Neural cell (in vitro differentiated cells): ENCODE measurements around the gene CREBBP.

Experiments used
- CTCF ChIP-seq: fragments of 450-650 bp; IDR thresholded peaks from 2 replicates; pipeline ENCODE4 v1.5.1; 2014; ENCODE audit warnings: antibody characterized with exemption, mild to moderate bottlenecking, moderate library complexity; ENCODE audit not compliant: poor library complexity, severe bottlenecking
- POLR2AphosphoS5 ChIP-seq: IDR thresholded peaks from 2 replicates; pipeline ENCODE4 v1.6.1; 2012

- TF ChIP-seq CTCF (no peak), POLR2AphosphoS5 (no peak)
These were observed 179.0 kb downstream of the CREBBP start for GRCh38 chr16:3701531-3701930.
